Posterior cingulate gyrus (tissue), 11 donors: ENCODE results near the gene PDHX.
"Not testable (repeated sequence)": the region's sequence is repeated elsewhere in the genome, so short reads cannot be mapped to it uniquely, and the experiment has no call there.

Experiments
- DNase-seq, 10 donors: peaks; one replicate each; pipeline versions ENCODE4 v3.0.0 to v3.0.0-alpha.2; 2020 to 2021; ENCODE audit warnings: mixed read lengths in 3 of 10
- intact Hi-C: fragments of 100-400 bp; cut with DNase I; formaldehyde crosslinking; loops from one replicate; pipeline ENCODE4 v1.15.1; 2023

The PDHX gene

DNA sequence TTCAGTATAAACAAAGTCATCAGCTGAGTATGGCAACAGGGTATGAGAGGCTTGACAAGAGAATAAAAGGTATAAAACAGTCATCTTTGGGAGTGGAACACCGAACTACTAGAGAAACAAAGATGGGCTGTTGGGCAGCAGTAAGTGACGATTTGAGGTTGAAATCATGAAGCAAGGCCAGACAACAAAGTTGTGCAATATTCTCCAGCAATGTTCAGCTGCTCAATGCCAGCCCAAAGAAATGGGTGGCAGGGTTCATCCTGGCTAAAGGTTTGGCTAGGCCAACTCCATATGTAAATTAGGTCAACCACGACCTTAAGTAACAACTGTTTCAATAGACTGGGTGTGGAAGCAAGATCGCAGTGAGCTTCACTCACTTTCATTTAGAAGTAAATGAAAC is 6.5 kb upstream of the PDHX start:
- intact Hi-C loops: no loop called here
- DNase-seq: no peak

DNA sequence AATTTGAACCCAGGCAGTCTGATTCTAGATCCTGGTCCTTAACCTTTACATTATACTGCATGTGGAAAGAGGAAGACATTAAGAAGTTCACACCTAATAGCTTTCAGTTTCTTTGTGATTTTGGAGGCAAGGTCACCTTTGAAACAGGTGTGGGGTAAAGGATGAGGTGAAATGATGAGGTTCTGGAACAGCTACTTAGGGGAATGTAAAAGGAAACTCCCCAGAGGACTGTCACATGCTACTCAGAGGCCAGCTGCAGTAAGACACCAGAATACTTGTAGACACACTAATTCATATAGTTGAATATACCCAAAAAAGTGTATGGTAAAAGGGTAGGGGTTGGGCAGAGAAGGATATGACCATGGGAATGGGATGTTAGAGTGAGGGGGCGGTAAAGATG is 5.6 kb upstream of the PDHX start:
- intact Hi-C loops: no loop called here

DNA sequence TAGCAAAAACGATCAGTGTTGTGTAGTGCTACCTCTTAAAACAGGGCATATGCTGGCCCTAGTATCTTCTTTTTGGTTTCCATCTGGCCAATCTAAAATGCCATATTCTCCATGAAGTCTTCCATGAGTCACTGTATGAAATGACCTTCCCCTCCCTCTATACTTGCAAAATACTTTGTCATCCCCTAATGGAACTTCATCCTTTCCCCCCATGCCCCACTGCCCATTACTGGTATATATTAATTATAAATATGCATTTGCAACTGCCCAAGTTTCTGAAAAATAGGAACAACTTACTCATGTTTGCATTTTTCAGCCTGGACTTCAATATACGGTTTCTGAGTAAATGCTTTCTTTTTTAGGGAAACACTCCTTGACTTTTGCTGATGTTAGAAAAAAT is 4.7 kb upstream of the PDHX start:
- DNase-seq: no peak
- intact Hi-C loops: no loop called here

More for the DNA sequence above, 5.6 kb upstream of the PDHX start:
- DNase-seq: no peak

DNA sequence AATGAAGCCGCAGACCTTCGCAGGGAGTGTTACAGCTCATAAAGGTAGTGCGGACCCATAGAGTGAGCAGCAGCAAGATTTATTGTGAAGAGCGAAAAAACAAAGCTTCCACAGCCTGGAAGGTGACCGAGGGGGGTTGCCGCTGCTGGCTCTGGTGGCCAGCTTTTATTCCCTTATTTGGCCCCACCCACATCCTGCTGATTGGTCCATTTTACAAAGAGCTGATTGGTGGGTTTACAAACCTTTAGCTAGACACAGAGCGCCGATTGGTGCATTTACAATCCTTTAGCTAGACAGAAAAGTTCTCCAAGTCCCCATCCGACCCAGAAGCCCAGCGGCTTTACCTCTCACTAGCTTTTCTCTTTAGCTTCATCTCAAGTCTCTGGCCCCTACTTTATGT is 2.9 kb upstream of the PDHX start:
- intact Hi-C loops, DNase-seq: not testable (repeated sequence)

DNA sequence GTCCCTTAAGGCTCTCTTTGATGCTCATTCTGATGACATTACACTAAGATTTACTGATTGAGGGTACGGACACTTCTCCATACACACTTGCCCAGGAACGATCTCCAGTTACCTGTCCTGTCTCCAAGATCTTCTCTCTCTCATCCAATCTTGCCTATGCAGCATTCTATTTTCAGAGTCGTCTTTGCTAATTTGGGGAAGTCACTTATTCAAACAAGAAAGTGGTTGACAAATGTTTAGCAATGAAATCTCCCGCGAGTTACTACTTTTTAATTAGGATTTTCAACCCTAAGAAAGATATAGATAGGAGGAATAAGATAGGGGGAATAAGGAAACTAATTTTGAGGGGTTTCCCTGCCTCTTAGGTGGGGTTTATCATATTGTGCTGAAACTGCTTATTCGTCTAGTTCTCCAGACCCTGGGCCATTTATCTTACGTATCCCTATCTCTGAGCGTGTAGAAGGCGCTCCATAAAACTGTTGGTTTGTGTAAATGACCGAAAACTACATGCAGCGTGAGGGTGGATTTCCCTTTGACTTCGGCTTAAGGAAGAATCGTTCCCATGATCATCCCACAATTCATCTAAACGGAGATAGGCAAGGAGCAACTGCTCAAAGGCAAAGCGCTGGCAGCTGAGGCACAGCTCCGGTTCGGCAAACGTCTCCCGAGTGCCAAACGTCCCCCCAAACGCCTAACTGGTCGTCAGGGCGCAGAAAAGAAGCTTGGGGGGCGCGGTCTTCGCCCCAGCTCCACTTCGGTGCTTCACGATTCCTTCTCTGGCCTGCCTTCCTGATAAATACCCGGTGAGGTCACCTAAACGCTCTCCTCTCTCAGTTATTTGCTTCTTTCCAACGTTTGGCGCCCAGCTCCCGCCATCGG is 1.0 kb upstream of the PDHX start:
- intact Hi-C loops: no loop called here
- peak in 6 of 10 donors; percentile 15 to 91 (median 25) for DNase-seq

DNA sequence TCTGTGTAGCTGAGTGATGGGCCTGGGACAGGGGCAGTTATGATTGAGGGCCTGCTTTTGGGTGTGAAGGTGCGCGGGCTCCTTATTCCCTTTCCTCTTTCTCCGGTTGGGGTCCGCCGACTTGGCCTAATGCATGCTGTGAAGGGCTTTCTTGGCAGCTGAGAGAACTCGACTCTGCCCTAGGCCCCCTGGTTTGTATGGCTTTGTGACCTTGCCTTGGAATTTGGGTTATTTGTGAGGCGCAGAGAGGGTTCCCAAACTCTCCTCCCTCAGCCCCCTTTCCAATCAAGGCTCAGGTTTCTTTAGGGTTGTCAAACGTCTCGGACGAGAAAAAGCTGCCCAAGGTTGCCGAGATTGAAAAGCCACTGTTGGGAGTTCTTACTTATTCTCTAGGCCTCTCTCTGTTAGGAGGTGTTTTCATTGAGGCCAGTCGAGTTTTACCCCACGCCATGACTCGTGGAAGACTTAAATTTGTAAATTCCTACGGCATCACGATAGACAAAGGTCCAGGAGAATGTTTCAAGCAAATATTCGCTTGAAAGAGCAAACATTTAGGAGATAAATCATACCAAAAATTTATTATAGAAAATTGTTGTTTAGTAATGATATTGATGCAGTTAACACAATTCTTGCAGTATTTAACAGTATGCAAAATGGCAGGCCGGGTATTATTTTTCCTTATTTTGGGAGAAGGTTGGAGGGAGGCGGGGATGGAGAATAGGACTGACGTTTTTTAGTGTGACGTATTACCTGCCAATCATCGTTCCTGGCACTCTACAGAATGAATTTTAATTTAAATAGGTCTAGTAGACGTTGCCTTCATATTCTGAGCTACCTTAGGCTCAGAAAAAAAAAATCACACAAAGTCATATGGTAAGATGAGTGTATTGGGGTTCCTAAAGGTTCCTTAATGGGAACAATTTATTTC is 689 bp downstream of the PDHX start:
- intact Hi-C loops: no loop called here
- peak in 1 of 10 donors; percentile 12 for DNase-seq

DNA sequence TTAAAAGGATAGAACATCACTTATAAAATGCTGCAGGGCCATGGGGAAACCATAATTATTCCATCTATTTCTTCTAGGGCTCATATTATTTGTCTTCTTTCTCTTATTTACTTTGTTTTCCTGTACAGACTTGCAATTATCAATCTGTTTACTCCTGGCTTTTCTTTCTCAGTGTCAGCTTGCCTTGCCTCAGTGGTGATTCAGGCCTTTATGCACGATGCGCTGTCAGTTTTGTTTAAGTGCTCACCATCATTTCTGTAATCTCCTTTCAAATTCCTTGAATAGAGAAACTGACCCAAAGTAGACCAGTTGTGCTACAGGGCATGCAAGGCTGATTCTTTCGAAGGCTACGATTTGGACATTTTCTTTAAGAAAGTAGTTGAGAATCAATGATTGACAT is 4.7 kb downstream of the PDHX start:
- intact Hi-C loops: no loop called here
- no peak for DNase-seq

DNA sequence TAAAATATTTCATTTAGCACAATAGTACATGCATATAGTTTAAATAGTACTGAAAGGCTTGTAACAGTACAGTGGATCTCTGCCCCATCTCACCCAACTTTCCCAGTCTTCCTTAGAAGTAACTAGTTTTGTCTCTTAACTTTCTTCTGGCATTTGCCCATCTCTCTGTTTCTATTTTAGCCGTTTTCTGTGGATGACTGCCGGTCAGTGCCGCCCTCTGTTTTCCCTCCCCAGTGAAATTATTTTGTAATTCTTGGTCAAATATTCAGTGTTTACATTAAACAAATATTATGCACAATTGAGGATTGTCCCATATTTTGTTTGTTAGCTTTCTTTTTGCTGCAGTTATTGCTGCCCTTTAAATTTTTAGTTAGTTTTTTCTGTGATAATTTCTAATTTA is 8.3 kb downstream of the PDHX start:
- no peak for DNase-seq
- intact Hi-C loops: loop anchor here (5.0 kb wide), 1 partner anchor 563 kb away; no protein-coding TSS in a partner anchor

DNA sequence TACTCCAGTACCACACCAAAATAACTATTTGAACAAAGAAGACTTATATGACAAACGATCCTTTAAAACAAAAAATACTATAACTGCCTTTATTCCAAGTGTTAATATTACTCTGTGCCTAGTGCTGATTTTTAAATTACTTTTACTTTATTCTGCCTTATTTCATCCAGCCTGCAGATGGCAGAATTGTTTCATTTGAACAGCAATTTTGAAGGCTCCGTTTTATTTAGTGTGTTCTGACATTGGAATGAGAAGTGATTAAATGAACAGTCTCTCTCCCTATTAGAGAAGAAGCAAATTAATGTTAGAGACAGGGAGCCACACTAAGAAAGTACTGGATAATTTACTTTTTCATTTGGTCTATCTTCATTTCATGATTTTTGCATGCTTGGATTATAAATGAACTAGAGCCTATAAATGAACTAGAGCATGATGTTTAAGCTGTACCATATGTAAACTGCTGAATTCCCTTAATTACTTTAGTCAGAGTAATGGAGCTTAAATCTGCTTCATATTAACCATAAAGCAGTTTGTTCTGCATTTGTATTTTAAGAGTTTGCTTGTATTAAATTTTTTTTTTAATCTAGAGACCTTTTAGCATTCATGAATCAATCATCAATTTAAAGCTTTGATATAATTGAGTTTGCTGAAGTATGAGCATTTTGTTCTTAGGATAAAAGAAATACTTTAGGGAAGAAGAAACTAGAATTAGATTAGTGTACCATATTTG is 9.8 kb downstream of the PDHX start:
- intact Hi-C loops: loop anchor here (1.0 to 5.0 kb wide), 3 partner anchors 313 to 561 kb away; no protein-coding TSS in a partner anchor
- DNase-seq: no peak

DNA sequence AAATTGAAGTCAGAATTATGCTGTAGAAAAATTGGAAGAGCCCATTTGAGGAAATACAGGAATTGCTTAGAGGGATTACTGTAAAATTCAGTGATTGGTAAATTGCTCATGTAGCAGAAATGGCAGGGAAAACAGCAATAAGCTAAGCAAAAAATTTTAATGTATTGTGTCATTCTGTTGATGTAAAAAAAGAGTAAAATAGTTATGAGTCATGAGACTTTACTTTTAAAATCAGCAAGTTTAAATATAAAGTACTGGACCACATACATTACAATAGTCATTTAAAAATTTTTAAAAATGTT is 10.4 kb downstream of the PDHX start:
- DNase-seq: no peak
- intact Hi-C loops: loop anchor here (1.0 to 5.0 kb wide), 3 partner anchors 312 to 561 kb away; no protein-coding TSS in a partner anchor

DNA sequence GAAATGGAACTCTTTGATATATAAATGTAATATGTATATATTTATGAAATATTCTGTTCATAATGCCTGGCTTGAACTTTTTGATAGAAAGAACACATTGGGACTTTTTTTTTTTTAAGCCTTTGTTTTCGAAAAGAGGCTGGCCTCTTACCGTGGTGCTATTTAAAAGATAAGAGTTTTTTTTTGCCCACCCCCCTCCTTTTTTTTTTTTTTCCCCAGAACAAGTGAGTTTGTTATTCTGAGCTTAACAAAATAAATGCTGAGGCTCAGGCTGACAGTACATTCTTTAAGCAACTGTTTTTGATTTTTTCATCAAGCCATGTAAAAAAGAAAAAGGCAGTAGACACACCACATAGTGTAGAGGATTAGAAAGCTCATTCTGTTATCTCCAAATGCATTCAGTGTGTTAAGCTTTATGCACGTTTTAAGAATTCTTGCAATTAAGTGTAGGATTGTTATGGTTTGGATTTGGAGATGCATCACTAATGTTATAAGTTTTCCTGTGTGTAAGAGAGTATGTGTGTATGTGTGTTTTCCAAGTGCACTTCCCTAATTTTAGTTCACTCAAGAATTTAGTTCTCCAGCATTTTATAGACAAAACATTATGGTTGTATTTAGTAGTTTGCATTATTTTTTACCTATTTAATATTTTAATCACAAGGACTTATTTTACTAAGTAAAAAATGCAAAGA is 12.0 kb downstream of the PDHX start:
- intact Hi-C loops: loop anchor here (5.0 kb wide), 1 partner anchor 559 kb away; no protein-coding TSS in a partner anchor
- DNase-seq: no peak

DNA sequence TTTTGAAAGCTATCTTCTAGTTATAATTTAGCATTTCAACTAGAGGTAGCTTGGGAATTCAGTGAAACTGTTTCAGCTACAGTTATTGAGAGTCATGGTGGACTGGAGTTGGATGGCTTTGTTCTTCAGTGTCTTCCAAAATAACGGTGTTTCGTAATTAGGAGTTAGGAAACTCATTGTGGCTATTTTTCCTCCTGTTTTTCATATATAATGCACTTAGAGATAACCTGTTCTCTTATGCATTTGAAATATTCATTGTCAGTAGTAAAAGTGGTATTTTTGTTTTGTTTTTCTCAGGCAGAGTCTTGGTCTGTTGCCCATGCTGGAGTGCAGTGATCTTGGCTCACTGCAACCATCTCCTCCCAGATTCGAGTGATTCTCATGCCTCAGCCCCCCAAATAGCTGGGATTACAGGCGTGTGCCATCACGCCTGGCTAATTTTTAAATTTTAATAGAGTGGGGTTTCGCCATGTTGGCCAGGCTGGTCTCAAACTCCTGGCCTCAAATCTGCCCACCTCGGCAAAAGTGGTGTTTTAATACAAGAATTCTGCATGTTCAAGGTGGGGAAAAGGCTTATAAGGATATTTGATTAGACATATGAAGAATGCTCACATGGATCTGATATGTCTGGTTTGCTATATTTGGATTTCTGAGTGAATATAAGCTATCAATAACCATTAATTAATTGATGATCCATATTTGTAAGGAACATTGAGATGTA is 12.7 kb downstream of the PDHX start:
- DNase-seq: no peak
- intact Hi-C loops: loop anchor here (5.0 kb wide), 1 partner anchor 558 kb away; no protein-coding TSS in a partner anchor

DNA sequence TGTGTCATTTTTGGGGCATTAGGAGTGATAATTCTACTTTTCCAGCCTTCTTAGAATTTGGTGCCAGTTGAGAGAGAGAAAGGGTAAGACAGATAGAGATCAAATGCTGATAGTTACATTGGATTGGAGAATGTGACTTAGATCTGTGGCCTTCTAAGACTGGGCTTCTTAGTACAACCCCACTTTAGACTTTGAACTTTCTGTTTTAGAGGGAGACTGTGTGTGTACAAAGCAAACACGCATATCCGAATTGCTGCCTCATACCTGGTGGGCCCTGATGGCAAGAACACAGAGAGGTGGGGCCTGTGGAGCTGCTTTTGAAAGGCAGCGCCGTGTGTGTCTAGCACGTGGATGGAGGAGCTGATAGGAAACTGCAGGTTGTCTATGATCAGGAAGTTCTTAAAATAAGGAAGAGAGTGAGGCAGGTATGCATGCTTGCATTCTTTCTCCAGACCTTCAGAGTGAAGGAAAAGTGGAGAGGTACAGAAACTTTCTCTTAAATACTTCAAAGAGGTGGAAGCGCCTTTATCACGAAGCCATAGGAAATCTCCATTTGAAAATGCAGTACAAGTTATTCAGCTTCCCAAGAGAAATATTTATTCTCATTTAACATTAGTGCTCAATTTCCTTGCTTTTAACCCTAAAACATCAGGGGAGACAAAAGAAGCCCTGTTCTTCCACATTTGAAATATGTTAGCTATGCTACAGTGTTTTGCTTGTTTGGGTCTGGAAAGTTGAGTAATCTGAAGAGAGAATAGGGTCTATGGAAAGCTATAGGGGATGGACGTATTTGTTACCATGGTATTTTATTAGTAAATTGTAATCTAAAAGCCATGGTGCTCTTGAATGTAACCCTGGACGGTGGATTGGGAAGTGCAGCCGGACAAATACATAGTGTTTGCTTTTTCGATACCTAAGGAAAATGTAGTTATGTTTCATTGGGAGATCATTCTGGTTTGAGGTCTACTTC is 13.7 kb downstream of the PDHX start:
- intact Hi-C loops: loop anchor here (5.0 kb wide), 1 partner anchor 557 kb away; no protein-coding TSS in a partner anchor
- DNase-seq: no peak

DNA sequence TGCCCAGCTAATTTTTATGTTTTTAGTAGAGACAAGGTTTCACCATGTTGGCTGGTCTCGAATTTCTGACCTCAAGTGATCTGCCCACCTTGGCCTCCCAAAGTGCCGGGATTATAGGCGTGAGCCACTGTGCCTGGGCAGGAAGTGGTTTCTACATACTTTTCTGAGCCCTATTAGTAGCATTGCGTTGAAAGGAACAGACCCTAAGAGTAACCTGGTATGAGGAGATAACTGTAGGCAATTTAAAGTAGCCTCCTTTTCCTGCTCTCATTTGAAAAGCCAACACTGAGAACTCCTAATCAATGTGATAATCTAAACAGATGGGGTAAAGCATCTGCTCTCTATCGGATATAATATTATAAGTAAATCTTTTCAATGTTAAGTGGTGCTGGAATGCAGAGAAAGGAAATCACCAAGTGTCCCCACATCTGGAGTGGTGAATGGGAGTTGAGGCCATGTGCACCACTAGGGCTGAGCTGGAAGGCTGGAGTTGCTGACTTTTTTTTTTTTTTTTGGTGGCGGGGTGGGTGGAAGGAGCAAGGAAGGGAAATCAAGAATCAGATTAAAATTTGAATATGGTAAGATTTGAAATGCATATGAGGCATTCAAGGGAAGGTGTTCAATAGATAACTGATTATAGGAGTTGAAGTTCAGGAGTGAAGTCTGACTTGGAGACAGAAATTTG is 20.7 kb downstream of the PDHX start:
- intact Hi-C loops: no loop called here
- DNase-seq: no peak

DNA sequence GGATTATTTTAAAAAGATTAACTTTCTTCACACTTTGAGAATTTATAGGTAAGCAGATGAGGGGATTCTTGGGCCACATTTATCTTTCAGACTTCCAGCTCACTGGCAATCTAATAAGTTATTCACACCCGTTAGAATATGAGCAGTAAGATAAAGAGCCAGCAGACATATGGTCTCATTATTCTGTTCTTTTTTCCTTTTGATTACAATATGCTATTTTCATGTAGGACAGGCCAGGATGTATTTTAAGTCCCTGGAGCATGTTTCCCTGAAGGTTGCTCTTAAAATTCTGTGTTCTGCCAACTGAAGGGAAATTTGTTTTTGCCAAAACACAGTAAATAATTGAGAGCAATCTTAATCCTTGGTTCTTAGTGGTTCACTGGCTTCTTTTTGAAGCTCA is 22.2 kb downstream of the PDHX start:
- intact Hi-C loops: no loop called here

DNA sequence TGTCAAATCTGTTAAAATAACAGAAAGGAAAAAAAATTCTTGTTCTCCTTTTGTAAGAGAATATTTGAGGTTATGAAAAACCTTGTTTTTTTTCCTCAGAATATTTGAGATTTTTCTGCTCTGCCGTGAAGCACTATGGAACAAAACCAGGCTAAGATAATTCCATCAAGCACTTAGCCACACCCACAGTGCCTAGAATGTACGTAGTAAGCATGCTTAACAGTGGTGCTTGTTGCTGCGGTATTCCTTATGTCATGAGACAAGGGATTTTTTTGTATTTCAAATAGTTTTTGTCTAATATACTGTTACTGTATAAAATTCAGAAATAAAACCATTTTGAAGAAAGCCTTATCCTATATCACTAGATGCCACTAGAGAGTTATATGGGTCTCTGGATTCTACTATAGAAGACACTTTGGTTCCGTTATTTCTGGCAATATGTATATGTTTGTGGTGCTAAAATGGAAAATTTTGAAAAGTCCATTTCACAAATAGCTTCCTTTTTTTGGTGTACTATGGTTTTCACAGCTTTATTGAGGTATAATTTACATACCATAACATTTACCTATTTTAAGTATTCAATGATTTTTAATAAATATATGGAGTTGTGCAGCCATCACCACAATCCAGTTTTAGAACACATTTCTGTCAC is 23.7 kb downstream of the PDHX start:
- DNase-seq: no peak
- intact Hi-C loops: no loop called here

More for the DNA sequence above, 22.2 kb downstream of the PDHX start:
- no peak for DNase-seq

DNA sequence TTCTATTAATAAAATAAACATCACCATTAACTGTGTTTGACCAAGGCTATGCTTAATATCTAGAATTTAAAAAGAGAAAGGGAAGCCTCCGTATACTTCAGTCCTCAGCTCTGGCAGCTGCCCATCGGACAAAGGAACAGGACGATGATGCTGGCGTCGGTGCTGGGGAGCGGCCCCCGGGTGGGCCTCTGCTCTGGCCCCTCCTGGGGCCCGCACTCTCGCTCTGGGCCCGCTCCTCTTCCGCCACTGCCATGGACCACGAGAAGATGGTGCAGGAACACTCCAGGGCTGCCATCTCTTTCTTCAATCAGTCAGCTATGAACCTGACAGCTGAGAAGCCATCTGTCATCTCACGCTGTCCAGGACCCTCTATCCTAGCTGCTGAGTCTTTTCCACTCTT is 25.3 kb downstream of the PDHX start:
- DNase-seq: no peak
- intact Hi-C loops: no loop called here
